ENCODE data around the gene UBP1. TPM values are rescaled to one million over a fixed set of nuclear protein-coding genes. Genes with fewer than 3 reads are reported as not detected.
"Not testable (repeated sequence)": the region's sequence is repeated elsewhere in the genome, so short reads cannot be mapped to it uniquely, and the experiment has no call there.

UBP1 gene
- total RNA-seq, 8 experiments from 2014 or later = 17.3 to 99.5 (median 35.4) TPM

DNA sequence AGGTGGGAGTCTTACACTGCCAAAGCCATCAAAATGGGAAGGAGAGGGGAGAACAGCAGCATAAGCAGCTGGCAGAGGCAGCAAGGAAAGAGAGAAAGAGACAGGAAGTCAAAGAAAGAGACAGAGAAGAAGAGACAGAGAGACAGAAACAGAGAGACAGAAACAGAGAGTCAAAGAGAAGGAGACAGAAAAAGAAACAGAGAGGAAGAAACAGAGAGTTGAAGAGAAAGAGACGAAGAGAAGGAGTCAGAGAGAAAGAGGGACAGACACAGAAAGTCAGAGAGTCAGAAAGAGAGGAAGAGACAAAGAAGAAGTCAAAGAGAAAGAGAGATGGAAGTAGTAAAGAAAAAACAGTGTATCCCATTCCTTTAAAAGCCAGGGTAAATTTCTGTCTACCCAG is 11.8 kb upstream of the UBP1 start:
- H3K4me3 ChIP-seq; ATAC-seq (replicated peaks in 6 of 8); H3K4me1 ChIP-seq (replicated peaks in 1 of 2); H3K27ac ChIP-seq; in situ Hi-C loops (cut with MboI; ENCODE audit: low pct_unique_long_range_greater_than_20kb in 2 of 9, low sequenced_read_pairs in 9 of 9, unreplicated experiment in 9 of 9): not testable (repeated sequence)
- 57 to 100% (median 81%) methylated on average over 1 of the region's 1 CpG; no CpG with 5 or more reads in 3 of the 10 experiments for WGBS, 10 experiments

GRCh38 chr3:33447958-33448357 is 7.8 kb upstream of the UBP1 start:
- 11 to 97% (median 23%) methylated on average over 1 to 14 of the region's 15 CpGs; no CpG with 5 or more reads in 4 of the 10 experiments for WGBS, 10 experiments
- ATAC-seq (replicated peaks in 6 of 8) = no peak
- peak overlapping the region; percentile 45 to 80 (median 52) for H3K4me3 ChIP-seq
- in situ Hi-C loops (cut with MboI; ENCODE audit: low pct_unique_long_range_greater_than_20kb in 2 of 9, low sequenced_read_pairs in 9 of 9, unreplicated experiment in 9 of 9) = no loop called here
- H3K4me1 ChIP-seq (replicated peaks in 1 of 2) = peaks cover 6 to 8% of the 10 kb centered on the region in 2 donors
- H3K27ac ChIP-seq = no peak overlapping the region

- H3K4me1 ChIP-seq (replicated peaks in 1 of 2); H3K27ac ChIP-seq; in situ Hi-C loops (cut with MboI; ENCODE audit: low pct_unique_long_range_greater_than_20kb in 2 of 9, low sequenced_read_pairs in 9 of 9, unreplicated experiment in 9 of 9); ATAC-seq (replicated peaks in 6 of 8): not testable (repeated sequence)
- WGBS, 10 experiments = 0 to 67% (median 8%) methylated on average over 1 to 3 of the region's 7 CpGs; no CpG with 5 or more reads in 7 of the 10 experiments
- peak overlapping the region; percentile 45 to 80 (median 52) for H3K4me3 ChIP-seq
Measured at GRCh38 chr3:33447256-33447625, 7.0 kb upstream of the UBP1 start.

DNA sequence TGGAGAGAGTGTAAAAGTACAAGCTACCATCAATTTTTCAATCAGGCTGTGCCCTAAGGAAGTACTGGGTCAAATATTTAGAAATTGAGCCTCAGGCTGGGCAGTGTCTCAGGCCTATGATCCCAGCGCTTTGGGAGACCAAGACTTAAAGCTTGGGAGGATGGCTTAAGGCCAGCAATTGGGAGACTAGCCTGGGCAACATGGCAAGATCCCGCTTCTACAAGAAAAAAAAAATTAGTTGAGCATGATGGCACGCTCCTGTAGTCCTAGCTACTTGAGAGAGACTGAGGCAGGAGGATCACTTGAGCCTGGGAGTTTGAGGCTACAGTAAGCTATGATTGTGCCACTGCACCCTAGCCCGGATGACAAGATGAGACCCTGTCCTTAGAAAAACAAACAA is 2.0 kb upstream of the UBP1 start:
- in situ Hi-C loops (cut with MboI; ENCODE audit: low pct_unique_long_range_greater_than_20kb in 2 of 9, low sequenced_read_pairs in 9 of 9, unreplicated experiment in 9 of 9) = no loop called here
- H3K27ac ChIP-seq = no peak overlapping the region
- no peak overlapping the region for H3K4me3 ChIP-seq
- peaks cover 9 to 17% of the 10 kb centered on the region in 2 donors for H3K4me1 ChIP-seq (replicated peaks in 1 of 2)
- WGBS, 10 experiments = 60 to 100% (median 96%) methylated on average over 1 to 4 of the region's 4 CpGs
- ATAC-seq (replicated peaks in 6 of 8) = no peak

- H3K27ac ChIP-seq = peak overlapping the region; percentile 84 to 89
- 29 to 93% (median 43%) methylated on average over 2 to 24 of the region's 26 CpGs; no CpG with 5 or more reads in 1 of the 10 experiments for WGBS, 10 experiments
- ATAC-seq (replicated peaks in 6 of 8) = peak in 3 of 8 experiments; percentile 2 to 5 (median 3)
- H3K4me1 ChIP-seq (replicated peaks in 1 of 2) = peaks cover 9 to 23% of the 10 kb centered on the region in 2 donors
- in situ Hi-C loops (cut with MboI; ENCODE audit: low pct_unique_long_range_greater_than_20kb in 2 of 9, low sequenced_read_pairs in 9 of 9, unreplicated experiment in 9 of 9) = no loop called here
- peak overlapping the region; percentile 50 to 96 (median 89) for H3K4me3 ChIP-seq
Measured at GRCh38 chr3:33441225-33441976, 1.2 kb upstream of the UBP1 start.

GRCh38 chr3:33439546-33440327 is 468 bp downstream of the UBP1 start:
- peak overlapping the region; percentile 93 to 94 for H3K27ac ChIP-seq
- peak; percentile 26 to 53 (median 43) for ATAC-seq (replicated peaks in 6 of 8)
- in situ Hi-C loops (cut with MboI; ENCODE audit: low pct_unique_long_range_greater_than_20kb in 2 of 9, low sequenced_read_pairs in 9 of 9, unreplicated experiment in 9 of 9) = no loop called here
- peak overlapping the region; percentile 50 to 96 (median 89) for H3K4me3 ChIP-seq
- 0% methylated on average over 8 of the region's 93 CpGs; no CpG with 5 or more reads in 9 of the 10 experiments for WGBS, 10 experiments
- peaks cover 7 to 34% of the 10 kb centered on the region in 2 donors for H3K4me1 ChIP-seq (replicated peaks in 1 of 2)

DNA sequence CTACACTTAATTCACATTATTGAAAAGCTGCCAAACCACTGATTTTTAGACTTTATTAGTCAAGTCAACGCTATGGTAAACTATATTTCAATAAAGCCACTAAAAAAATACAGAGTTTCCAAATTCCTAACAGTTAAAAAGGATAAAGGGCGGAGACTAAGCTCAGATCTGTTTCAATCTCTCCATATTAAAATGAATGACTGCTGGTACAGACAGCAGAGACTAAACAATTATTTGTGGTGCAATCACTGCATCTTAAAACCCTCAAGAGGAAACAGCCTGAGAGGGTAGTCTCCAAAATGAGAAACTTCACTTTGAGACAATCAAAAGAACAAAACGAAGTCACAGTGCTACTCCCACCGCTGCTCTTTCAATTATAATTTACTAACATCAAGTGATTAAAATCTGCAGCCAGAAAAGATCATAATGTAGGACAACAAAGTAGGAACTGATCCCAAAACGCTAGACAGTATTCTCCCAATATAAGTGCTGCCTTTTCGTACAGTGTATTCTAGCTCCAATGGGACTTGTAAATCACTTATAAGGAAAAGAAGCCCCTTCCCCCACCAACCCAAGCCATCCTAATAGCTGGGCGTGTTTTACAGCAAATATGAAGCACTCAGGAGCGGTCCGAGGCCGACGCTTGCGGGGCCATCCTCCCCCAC is 1.2 kb downstream of the UBP1 start:
- in situ Hi-C loops (cut with MboI; ENCODE audit: low pct_unique_long_range_greater_than_20kb in 2 of 9, low sequenced_read_pairs in 9 of 9, unreplicated experiment in 9 of 9) = no loop called here
- WGBS, 10 experiments = 0 to 14% (median 0%) methylated on average over 2 to 10 of the region's 12 CpGs
- no peak for ATAC-seq (replicated peaks in 6 of 8)
- peak overlapping the region; percentile 50 to 96 (median 89) for H3K4me3 ChIP-seq
- H3K4me1 ChIP-seq (replicated peaks in 1 of 2) = peaks cover 7 to 34% of the 10 kb centered on the region in 2 donors
- H3K27ac ChIP-seq = peak overlapping the region; percentile 93 to 94

- Histone ChIP-seq H3K27ac (peak overlapping the region in 1 of 2 donors; percentile 8), H3K4me1 (replicated peaks in 1 of 2) (peaks cover 7 to 34% of the 10 kb centered on the region in 2 donors), H3K4me3 (peak overlapping the region; percentile 50 to 96 (median 89))
- in situ Hi-C loops (cut with MboI; ENCODE audit: low pct_unique_long_range_greater_than_20kb in 2 of 9, low sequenced_read_pairs in 9 of 9, unreplicated experiment in 9 of 9) = no loop called here
- ATAC-seq (replicated peaks in 6 of 8) = no peak
- WGBS, 10 experiments = 0 to 10% (median 0%) methylated on average over 1 to 3 of the region's 4 CpGs; no CpG with 5 or more reads in 2 of the 10 experiments
Measured at GRCh38 chr3:33438284-33438668, 1.9 kb downstream of the UBP1 start.

DNA sequence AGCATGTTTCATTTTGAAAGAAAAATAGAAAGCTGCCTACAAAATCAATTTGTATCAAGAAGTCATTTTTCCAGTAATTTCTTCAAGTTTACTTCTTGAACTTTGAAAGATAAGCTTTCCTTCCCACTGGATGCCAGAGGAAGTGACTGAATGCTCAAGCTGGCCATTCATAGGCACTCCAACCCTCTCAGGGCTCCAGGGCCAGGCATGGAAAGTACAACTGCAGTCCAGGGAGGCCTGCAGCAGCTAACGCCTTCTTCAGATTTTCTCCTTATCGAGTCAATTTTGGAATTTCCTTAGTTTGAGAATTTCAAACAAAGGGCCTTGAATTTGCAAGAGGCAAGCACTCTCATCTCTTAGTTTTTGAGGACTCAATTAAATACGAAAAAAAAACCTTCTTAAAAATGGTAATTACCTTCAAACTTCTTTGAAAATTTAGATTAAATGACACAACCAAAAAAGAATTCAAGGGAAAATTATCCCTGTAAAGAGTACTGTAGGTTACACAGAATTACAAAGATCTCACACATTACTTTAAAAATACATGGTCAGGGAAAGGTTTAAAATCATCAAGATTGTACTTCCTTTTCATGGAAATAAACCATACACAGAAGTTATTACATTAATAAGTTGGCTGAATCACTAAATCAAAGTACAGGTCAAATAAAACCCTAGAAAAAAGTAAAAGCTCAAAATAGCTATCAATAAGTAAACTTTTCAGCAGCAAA is 2.5 kb downstream of the UBP1 start:
- in situ Hi-C loops (cut with MboI; ENCODE audit: low pct_unique_long_range_greater_than_20kb in 2 of 9, low sequenced_read_pairs in 9 of 9, unreplicated experiment in 9 of 9) = no loop called here
- H3K4me1 ChIP-seq (replicated peaks in 1 of 2) = peaks cover 7 to 34% of the 10 kb centered on the region in 2 donors
- peak overlapping the region; percentile 50 to 96 (median 89) for H3K4me3 ChIP-seq
- no peak for ATAC-seq (replicated peaks in 6 of 8)
- WGBS, 10 experiments = 0 to 53% (median 26%) methylated on average over 2 to 3 of the region's 3 CpGs; no CpG with 5 or more reads in 2 of the 10 experiments
- H3K27ac ChIP-seq = no peak overlapping the region

DNA sequence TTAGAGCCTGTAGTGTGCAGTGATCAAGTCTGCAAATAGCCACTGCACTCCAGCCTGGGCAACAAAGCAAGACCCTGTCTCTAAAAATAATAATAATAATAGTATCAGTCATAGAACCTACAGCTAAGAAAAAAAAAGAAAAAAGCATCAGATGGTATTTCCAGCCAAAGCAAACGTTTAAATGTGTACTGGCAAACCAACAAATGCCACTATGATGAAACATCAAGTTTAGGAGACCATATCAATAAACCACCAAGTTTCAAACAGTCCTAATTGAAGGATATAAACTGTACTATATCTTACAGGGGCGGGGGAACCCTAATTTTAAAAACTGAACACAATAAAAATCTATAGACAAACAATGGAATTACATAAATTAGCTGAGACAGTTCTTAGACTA is 6.4 kb downstream of the UBP1 start:
- Histone ChIP-seq H3K4me1 (replicated peaks in 1 of 2) (peaks cover 3 to 29% of the 10 kb centered on the region in 2 donors), H3K4me3 (no peak overlapping the region), H3K27ac (no peak overlapping the region)
- 0 to 100% (median 83%) methylated on average over 1 to 2 of the region's 2 CpGs; no CpG with 5 or more reads in 1 of the 10 experiments for WGBS, 10 experiments
- in situ Hi-C loops (cut with MboI; ENCODE audit: low pct_unique_long_range_greater_than_20kb in 2 of 9, low sequenced_read_pairs in 9 of 9, unreplicated experiment in 9 of 9) = no loop called here
- no peak for ATAC-seq (replicated peaks in 6 of 8)

- H3K4me1 ChIP-seq (replicated peaks in 1 of 2) = peaks cover 2 to 8% of the 10 kb centered on the region in 2 donors
- in situ Hi-C loops (cut with MboI; ENCODE audit: low pct_unique_long_range_greater_than_20kb in 2 of 9, low sequenced_read_pairs in 9 of 9, unreplicated experiment in 9 of 9) = no loop called here
- no peak overlapping the region for H3K27ac ChIP-seq
- 59 to 93% (median 83%) methylated on average over 2 to 4 of the region's 4 CpGs; no CpG with 5 or more reads in 2 of the 10 experiments for WGBS, 10 experiments
- H3K4me3 ChIP-seq = no peak overlapping the region
- ATAC-seq (replicated peaks in 6 of 8) = no peak
Measured at GRCh38 chr3:33430571-33430970, 9.6 kb downstream of the UBP1 start.

DNA sequence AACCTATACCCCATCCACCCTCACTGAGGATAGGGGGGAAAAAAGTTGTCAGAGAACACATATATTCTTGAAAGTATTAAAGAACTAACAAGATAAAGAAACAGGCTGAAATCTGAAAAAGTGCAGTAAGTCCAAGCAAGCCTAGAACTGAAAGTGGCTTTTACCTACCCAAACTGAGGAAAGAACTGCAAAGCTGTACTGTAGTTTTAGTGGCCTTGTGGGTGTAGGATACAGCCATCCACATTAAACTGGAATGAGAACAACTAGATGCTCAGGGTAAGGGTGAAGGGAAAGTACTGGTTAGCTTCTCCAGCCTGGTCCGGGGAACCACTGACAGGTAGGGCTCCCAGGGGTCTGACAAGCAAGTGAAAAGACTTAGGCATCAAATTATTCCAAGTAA is 10.1 kb downstream of the UBP1 start:
- peaks cover 2 to 3% of the 10 kb centered on the region in 2 donors for H3K4me1 ChIP-seq (replicated peaks in 1 of 2)
- no peak overlapping the region for H3K27ac ChIP-seq
- ATAC-seq (replicated peaks in 6 of 8) = no peak
- in situ Hi-C loops (cut with MboI; ENCODE audit: low pct_unique_long_range_greater_than_20kb in 2 of 9, low sequenced_read_pairs in 9 of 9, unreplicated experiment in 9 of 9) = no loop called here
- H3K4me3 ChIP-seq = no peak overlapping the region
- WGBS, 10 experiments = 71 to 100% (median 82%) methylated on average over 1 of the region's 1 CpG; no CpG with 5 or more reads in 4 of the 10 experiments

Measured in motor neuron (in vitro differentiated cells).